Activated T-helper 17 cell treated with anti-CD3 and anti-CD28 coated beads, Interleukin-2, amount 50 U/mL, for 72 hours (primary cell): ENCODE data around the gene ENAM. TPM values are rescaled to one million over a fixed set of nuclear protein-coding genes. Genes with fewer than 3 reads are reported as not detected.
"Not testable (repeated sequence)": the region's sequence is repeated elsewhere in the genome, so short reads cannot be mapped to it uniquely, and the experiment has no call there.

ENCODE experiments used
- ATAC-seq: fragments of 150-1000 bp; cut with Tn5 transposase; replicated peaks from 2 replicates; pipeline ENCODE4 v1.10.0; 2021; ENCODE audit warnings: mild to moderate bottlenecking, moderate library complexity
- H3K27ac Mint-ChIP-seq: one replicate; pipeline ENCODE4 v1.8.0; 2022; ENCODE audit warnings: mixed read lengths
- H3K27me3 Mint-ChIP-seq: one replicate; pipeline ENCODE4 v1.8.0; 2022; ENCODE audit warnings: mixed read lengths
- H3K36me3 Mint-ChIP-seq: one replicate; pipeline ENCODE4 v1.8.0; 2022; ENCODE audit warnings: low read depth, mild to moderate bottlenecking, mixed read lengths
- H3K4me1 Mint-ChIP-seq: one replicate; pipeline ENCODE4 v1.8.0; 2022; ENCODE audit warnings: mixed read lengths
- H3K4me3 Mint-ChIP-seq: one replicate; pipeline ENCODE4 v1.8.0; 2022; ENCODE audit warnings: mild to moderate bottlenecking, mixed read lengths
- H3K9me3 Mint-ChIP-seq: one replicate; pipeline ENCODE4 v1.8.0; 2022; ENCODE audit warnings: mixed read lengths
- total RNA-seq, 2 donors: library from RNA; stranded (reverse); gene quantifications; one replicate each; pipeline ENCODE4 v1.2.3, GENCODE V29; 2022

ENAM gene
- total RNA-seq, 2 donors from 2014 or later: not detected

GRCh38 chr4:70680934-70681333, 52.4 kb downstream of the ENAM start:
- Mint-ChIP-seq H3K9me3 (no peaks in the 10 kb centered on the region), H3K4me1 (peaks cover 6% of the 10 kb centered on the region), H3K27ac (no peak overlapping the region), H3K27me3 (no peaks in the 10 kb centered on the region), H3K4me3 (no peak overlapping the region), H3K36me3 (no peaks in the 10 kb centered on the region)
- ATAC-seq: no peak

- no peaks in the 10 kb centered on the region for H3K36me3 Mint-ChIP-seq
- no peaks in the 10 kb centered on the region for H3K27me3 Mint-ChIP-seq
- ATAC-seq: no peak
Observed at GRCh38 chr4:70681704-70682103, 53.2 kb downstream of the ENAM start.

DNA sequence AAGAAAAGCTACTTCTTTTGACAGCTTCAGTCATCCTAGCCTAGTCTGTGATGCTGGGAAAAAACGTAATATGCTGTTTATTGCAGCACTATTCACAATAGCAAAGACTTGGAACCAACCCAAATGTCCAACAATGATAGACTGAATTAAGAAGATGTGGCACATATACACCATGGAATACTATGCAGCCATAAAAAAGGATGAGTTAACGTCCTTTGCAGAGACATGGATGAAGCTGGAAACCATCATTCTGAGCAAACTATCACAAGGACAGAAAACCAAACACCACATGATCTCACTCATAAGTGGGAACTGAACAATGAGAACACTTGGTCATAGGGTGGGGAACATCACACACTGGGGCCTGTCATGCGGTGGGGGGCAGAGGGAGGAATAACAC, 53.6 kb downstream of the ENAM start:
- not testable (repeated sequence) for ATAC-seq, H3K36me3 Mint-ChIP-seq, H3K27ac Mint-ChIP-seq, H3K27me3 Mint-ChIP-seq, H3K9me3 Mint-ChIP-seq, H3K4me3 Mint-ChIP-seq, H3K4me1 Mint-ChIP-seq

More at GRCh38 chr4:70681704-70682103, 53.2 kb downstream of the ENAM start:
- peaks cover 6% of the 10 kb centered on the region for H3K4me1 Mint-ChIP-seq
- H3K9me3 Mint-ChIP-seq: no peaks in the 10 kb centered on the region
- H3K27ac Mint-ChIP-seq: no peak overlapping the region
- no peak overlapping the region for H3K4me3 Mint-ChIP-seq

- ATAC-seq: no peak
- H3K9me3 Mint-ChIP-seq: no peaks in the 10 kb centered on the region
- H3K4me1 Mint-ChIP-seq: peaks cover 17% of the 10 kb centered on the region
- H3K27ac Mint-ChIP-seq: peak overlapping the region; percentile 100
- peak overlapping the region; percentile 96 for H3K4me3 Mint-ChIP-seq
- no peaks in the 10 kb centered on the region for H3K27me3 Mint-ChIP-seq
- H3K36me3 Mint-ChIP-seq: peaks cover 48% of the 10 kb centered on the region
Observed at GRCh38 chr4:70687392-70687791, 58.8 kb downstream of the ENAM start.

- Mint-ChIP-seq H3K27me3 (no peaks in the 10 kb centered on the region), H3K27ac (peak within 1 kb of the TSS; percentile 100), H3K4me1 (peaks cover 17% of the 10 kb centered on the region), H3K36me3 (peaks cover 52% of the 10 kb centered on the region), H3K9me3 (no peaks in the 10 kb centered on the region), H3K4me3 (peak within 1 kb of the TSS; percentile 96)
- peak; percentile 90 for ATAC-seq
Observed at GRCh38 chr4:70687821-70688794, 59.6 kb downstream of the ENAM start, which contains the start of gene UTP3. Gene UTP3 (plus strand): TSS chr4:70688532. CDS start chr4:70688678, 146 bp downstream.

DNA sequence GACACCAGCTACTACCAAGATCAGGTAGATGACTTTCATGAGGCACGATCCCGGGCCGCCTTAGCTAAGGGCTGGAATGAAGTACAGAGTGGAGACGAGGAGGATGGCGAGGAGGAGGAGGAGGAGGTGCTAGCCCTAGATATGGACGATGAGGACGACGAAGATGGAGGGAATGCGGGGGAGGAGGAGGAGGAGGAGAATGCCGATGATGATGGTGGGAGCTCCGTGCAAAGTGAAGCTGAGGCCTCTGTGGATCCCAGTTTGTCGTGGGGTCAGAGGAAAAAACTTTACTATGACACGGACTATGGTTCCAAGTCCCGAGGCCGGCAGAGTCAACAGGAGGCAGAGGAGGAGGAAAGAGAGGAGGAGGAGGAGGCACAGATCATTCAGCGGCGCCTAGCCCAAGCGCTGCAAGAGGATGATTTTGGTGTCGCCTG, 60.3 kb downstream of the ENAM start:
- Mint-ChIP-seq H3K36me3 (peaks cover 59% of the 10 kb centered on the region), H3K27me3 (no peaks in the 10 kb centered on the region), H3K4me3 (peak overlapping the region; percentile 96), H3K4me1 (peaks cover 17% of the 10 kb centered on the region), H3K9me3 (no peaks in the 10 kb centered on the region), H3K27ac (peak overlapping the region; percentile 100)
- peak; percentile 25 for ATAC-seq

DNA sequence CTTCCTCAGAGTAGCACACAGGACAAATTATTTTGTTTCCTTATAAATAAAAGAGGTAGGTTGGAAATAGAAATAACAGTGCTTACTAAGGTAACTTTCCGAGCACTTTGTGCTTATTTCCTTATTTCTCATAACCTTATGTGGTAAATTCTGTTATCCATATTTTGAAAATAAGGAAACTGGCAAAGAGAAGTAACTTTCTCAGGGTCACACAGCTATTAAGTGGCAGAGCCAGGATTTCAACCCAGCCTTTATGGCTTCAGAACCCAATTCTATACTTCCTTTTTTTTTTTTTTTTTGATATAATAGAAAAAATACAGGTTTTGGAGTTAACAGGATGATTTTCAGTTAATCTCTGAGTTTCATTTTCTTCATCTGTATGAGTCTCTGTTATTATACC, 63.1 kb downstream of the ENAM start:
- H3K27ac Mint-ChIP-seq: no peak overlapping the region
- no peaks in the 10 kb centered on the region for H3K27me3 Mint-ChIP-seq
- H3K4me3 Mint-ChIP-seq: peak overlapping the region; percentile 96
- H3K9me3 Mint-ChIP-seq: no peaks in the 10 kb centered on the region
- H3K36me3 Mint-ChIP-seq: peaks cover 63% of the 10 kb centered on the region
- peaks cover 17% of the 10 kb centered on the region for H3K4me1 Mint-ChIP-seq
- no peak for ATAC-seq

- H3K4me3 Mint-ChIP-seq, H3K4me1 Mint-ChIP-seq, ATAC-seq, H3K27ac Mint-ChIP-seq, H3K9me3 Mint-ChIP-seq, H3K27me3 Mint-ChIP-seq: not testable (repeated sequence)
- H3K36me3 Mint-ChIP-seq: peaks cover 42% of the 10 kb centered on the region
Observed at GRCh38 chr4:70694633-70695032, 66.1 kb downstream of the ENAM start.

Other genes starting within 250 kb of the ENAM start
- gene SMR3B, start 245.6 kb upstream of the ENAM start, total RNA-seq: not detected
- not detected for gene OPRPN, start 230.8 kb upstream of the ENAM start, total RNA-seq
- gene MUC7, start 156.5 kb upstream of the ENAM start, total RNA-seq: not detected
- not detected for gene AMTN, start 110.2 kb upstream of the ENAM start, total RNA-seq
- not detected for gene AMBN, start 36.5 kb upstream of the ENAM start, total RNA-seq
- not detected for gene JCHAIN, start 37.8 kb downstream of the ENAM start, total RNA-seq
- 10 to 100 TPM; 23.8 to 29.1 TPM for gene UTP3, start 59.8 kb downstream of the ENAM start, total RNA-seq
- 10 to 100 TPM; 14.1 to 14.9 TPM for gene RUFY3, start 93.2 kb downstream of the ENAM start, total RNA-seq
- 10 to 100 TPM; 88.5 to 91.3 TPM for gene GRSF1, start 211.1 kb downstream of the ENAM start, total RNA-seq